GM20431 (cell line): ENCODE measurements around the gene TMEM42.

Source experiments
- in situ Hi-C: fragments of 300-500 bp; cut with MseI, MboI; formaldehyde crosslinking; loops from one replicate; pipeline ENCODE4 v1.15.0; 2020; ENCODE audit warnings: low sequenced_read_pairs; ENCODE audit not compliant: unreplicated experiment

Gene TMEM42

DNA sequence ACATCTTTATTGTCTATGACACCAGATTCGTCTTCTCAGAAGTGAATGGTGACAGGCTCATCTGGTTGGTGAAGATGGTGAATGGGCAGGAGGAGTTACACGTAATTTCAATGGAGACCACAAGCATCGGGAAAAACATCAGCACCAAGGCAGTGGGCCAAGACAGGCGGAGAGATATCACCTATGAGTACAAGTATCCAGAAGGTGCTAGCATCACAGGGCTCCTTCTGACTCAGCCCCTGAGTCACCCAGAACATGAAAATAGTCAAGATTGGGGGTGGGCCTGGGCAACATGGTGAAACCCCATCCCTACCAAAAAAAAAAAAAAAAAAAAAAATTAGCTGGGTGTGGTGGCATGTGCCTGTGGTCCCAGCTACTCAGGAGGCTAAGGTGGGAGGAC is 45.3 kb downstream of the TMEM42 start:
- in situ Hi-C loops: no loop called here

DNA sequence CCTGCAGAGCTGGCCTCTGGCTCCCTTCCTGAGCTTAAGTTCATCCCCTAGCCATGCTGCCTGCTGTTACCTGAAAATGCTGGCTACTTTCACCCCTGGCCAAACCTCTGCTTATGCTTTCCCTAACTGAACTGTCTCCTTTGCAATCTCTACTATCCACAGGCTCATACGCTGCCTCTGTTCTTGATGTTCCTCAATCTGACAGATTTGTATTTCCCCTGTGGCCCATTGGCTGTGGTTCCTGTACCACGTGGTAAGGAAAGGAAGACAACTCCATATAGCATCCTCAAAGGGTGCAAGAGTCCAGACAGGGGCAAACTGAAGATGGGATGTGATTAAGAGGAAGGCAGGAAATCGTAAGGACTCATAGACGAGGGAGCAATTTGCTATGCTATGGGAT is 45.9 kb downstream of the TMEM42 start:
- in situ Hi-C loops: no loop called here

DNA sequence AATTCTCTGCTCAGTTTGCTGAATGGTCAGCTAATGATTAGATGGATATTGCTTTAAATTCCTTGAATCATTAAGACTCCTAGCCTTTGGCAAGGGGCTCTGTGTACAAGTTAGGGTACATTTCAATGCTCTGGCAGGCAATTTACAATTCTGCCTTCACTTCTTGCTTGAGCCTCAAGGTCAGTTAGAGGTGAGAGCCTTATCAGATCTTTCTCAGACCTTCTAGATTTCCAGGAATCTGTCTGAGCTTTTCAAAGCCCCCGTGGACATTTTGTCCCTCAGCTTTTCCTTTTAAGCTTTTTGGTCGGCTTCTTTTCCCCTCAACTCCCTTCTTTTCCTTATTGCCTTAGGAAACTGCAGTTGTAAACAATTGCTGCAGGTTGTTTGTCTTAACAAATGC is 47.4 kb downstream of the TMEM42 start:
- in situ Hi-C loops: no loop called here

DNA sequence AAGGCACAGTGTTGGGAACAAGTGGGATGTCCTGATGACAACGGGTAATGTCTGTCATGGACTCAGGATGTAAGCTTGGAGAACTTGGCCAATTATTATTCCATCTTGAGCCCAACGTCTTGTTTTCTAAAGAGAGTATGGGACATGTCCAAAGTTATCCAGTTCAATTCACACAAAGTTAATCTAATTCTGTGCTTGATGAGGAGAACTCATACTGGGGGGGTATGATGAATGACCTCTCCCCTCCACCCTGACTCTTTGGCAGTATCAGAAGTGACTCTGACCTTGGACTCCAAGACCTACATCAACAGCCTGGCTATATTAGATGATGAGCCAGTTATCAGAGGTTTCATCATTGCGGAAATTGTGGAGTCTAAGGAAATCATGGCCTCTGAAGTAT is 49.0 kb downstream of the TMEM42 start:
- in situ Hi-C loops: loop anchor here (10.0 kb wide), 1 partner anchor 376 kb away; no protein-coding TSS in a partner anchor

DNA sequence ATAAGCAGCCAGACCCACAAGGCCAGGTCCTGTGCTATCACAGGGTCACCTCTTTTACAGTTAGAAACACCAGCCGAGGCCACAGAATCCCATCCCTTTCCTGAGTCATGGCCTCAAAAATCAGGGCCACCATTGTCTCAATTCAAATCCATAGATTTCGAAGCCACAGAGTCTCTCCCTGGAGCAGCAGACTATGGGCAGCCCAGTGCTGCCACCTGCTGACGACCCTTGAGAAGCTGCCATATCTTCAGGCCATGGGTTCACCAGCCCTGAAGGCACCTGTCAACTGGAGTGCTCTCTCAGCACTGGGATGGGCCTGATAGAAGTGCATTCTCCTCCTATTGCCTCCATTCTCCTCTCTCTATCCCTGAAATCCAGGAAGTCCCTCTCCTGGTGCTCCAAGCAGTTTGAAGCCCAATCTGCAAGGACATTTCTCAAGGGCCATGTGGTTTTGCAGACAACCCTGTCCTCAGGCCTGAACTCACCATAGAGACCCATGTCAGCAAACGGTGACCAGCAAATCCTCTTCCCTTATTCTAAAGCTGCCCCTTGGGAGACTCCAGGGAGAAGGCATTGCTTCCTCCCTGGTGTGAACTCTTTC is 52.3 kb downstream of the TMEM42 start:
- in situ Hi-C loops: loop anchor here (10.0 kb wide), 1 partner anchor 379 kb away; no protein-coding TSS in a partner anchor

DNA sequence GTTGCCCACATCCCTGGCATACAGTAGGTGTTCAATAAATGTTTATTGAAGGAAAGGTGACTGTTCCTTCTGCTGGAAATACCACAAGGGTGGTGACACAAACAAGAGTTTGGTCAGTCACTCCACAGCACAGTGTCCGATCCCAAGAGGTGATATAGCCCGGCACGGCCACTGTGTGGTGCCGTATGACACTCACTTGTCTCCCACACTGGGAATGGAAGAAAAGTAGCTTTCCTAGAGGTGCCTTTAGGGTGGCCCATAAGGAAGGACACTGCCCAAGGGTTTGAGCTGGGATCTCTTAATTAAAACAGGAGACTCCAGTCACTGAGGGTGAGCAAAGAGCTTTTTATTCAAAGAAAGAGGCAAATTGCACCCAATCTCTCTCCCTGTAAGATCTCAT is 53.2 kb downstream of the TMEM42 start:
- in situ Hi-C loops: loop anchor here (10.0 kb wide), 1 partner anchor 380 kb away; no protein-coding TSS in a partner anchor
